GM19099 (cell line): ENCODE results near the gene ATOX1.

Experiments used
- POLR2A ChIP-seq: IDR thresholded peaks from 3 replicates; pipeline ENCODE4 v1.6.1; 2011; ENCODE audit warnings: low read depth; ENCODE audit not compliant: insufficient read length; ENCODE audit errors: extremely low read depth

Gene ATOX1

GRCh38 chr5:151772846-151773561 is 14.6 kb upstream of the ATOX1 start:
- TF ChIP-seq POLR2A: peak; percentile 17

GRCh38 chr5:151772029-151772845 is 13.8 kb upstream of the ATOX1 start:
- no peak for TF ChIP-seq POLR2A

- TF ChIP-seq POLR2A: peak; percentile 99
Measured at GRCh38 chr5:151771259-151772028, 13.0 kb upstream of the ATOX1 start, which contains the start of gene G3BP1. G3BP1 (plus strand) TSS chr5:151771954; CDS start chr5:151786621, 14,667 bp downstream.

GRCh38 chr5:151770383-151771258 is 12.2 kb upstream of the ATOX1 start:
- peak; percentile 71 for TF ChIP-seq POLR2A

- no peak for TF ChIP-seq POLR2A
Measured at GRCh38 chr5:151766975-151767374, 8.5 kb upstream of the ATOX1 start.

DNA sequence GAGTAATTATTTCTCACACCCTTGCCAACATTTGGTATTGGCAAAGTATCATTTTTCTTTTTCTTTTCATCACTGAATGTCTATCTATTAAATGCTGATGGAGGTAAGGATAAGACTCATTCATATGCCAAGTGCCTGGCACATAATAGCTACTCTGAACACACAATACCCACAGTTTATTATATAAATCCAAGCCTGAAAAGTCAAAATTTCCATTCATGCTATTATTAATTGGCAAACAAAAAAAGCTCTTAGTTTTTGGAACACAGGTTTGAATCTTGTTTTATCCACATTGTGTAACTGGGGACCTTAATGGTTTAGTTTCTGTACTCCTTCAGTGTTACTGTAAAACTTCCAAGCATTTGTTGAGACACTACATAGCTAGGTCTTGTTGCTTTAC is 6.4 kb upstream of the ATOX1 start:
- no peak for TF ChIP-seq POLR2A

- TF ChIP-seq POLR2A: no peak
Measured at GRCh38 chr5:151758141-151758429, 346 bp downstream of the ATOX1 start.

- TF ChIP-seq POLR2A: no peak
Measured at GRCh38 chr5:151757233-151758140, 944 bp downstream of the ATOX1 start.

DNA sequence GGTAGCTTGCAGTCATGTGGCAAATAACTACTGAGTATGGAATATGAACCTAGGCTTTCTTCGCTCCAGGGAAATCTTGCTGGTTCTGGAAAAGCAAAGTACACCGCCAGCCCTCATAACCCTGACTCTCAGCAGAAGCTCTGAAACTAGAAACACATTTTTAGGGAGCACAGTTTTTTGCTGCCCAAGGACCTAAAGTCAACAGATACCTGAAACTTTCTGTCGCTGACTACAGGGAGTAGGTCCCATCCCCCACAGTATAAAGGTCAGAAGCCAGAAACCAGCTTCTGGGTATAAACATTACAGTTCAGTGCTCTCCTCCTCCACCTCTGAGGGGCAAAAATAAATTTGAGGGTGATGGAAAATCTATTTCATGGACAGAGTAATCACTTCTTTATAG is 3.0 kb downstream of the ATOX1 start:
- TF ChIP-seq POLR2A: no peak

GRCh38 chr5:151751593-151751992 is 6.8 kb downstream of the ATOX1 start:
- no peak for TF ChIP-seq POLR2A

- TF ChIP-seq POLR2A: no peak
Measured at GRCh38 chr5:151751091-151751490, 7.3 kb downstream of the ATOX1 start.

DNA sequence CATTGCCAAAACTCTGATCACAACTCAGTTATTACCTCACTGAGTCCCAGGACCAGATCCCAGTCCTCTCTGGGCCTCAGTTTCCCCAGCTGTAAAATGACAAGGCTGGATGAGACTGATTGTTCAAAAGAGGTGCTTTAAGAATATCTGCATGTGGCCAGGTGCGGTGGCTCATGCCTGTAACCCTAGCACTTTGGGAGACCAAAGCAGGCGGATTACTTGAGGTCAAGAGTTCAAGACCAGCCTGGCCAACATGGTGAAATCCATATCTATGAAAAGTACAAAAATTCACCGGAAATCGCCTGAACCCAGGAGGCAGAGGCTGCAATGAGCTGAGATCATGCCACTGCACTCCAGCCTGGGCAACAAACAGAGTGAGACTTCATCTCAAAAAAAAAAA is 8.3 kb downstream of the ATOX1 start:
- TF ChIP-seq POLR2A: no peak

GRCh38 chr5:151745071-151745705 is 13.2 kb downstream of the ATOX1 start:
- no peak for TF ChIP-seq POLR2A

GRCh38 chr5:151743530-151743929 is 14.9 kb downstream of the ATOX1 start:
- TF ChIP-seq POLR2A: no peak

DNA sequence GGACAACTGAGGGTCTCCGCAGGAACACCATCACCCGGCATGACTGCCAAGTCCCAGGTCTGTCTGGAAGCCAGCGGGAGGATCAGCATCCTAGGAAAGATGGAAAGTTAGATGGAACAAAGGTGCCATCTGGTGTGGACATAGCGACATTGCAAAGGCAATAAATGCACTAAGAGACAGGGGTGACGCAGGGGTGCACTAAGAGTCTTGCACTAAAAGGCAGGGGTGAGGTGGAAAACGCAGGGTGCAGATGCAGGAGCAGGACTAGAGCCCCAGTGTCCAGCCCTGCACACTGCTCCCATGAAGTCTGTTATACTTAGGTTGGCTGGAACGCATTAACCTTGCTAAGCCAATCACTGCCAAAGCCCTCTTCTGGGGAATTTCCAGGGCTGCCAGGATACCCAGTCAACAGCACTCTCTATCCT is 15.5 kb downstream of the ATOX1 start:
- no peak for TF ChIP-seq POLR2A
